SJCRH30 (cell line): Measurements from ENCODE around the gene ZFP28. TPM values are rescaled to one million over a fixed set of nuclear protein-coding genes. Genes with fewer than 3 reads are reported as not detected.

Experiments
- total RNA-seq: library from RNA; depleted of rRNA; stranded (reverse); fragments of >200 nt; shearing (Covaris generic); gene quantifications from 2 replicates; pipeline ENCODE4 v1.2.3, GENCODE V29; 2014; rRNA removed

Gene ZFP28
- total RNA-seq, 1 experiment from 2014 or later = 10.4 TPM

Other genes starting within 250 kb of the ZFP28 start
- gene ZSCAN5A, start 224.1 kb upstream of the ZFP28 start, total RNA-seq = 7.8 and 9.4 TPM in 2 replicates
- gene ZNF582, start 145.4 kb upstream of the ZFP28 start, total RNA-seq = 2.5 and 3.3 TPM in 2 replicates
- 4.0 and 6.4 TPM in 2 replicates for gene ZNF583, start 134.6 kb upstream of the ZFP28 start, total RNA-seq
- 8.7 and 10.3 TPM in 2 replicates for gene ZNF667, start 61.6 kb upstream of the ZFP28 start, total RNA-seq
- gene ZNF471, start 31.1 kb upstream of the ZFP28 start, total RNA-seq = 2.5 and 3.4 TPM in 2 replicates
- 6.1 and 7.2 TPM in 2 replicates for gene ZNF470, start 28.5 kb downstream of the ZFP28 start, total RNA-seq
- 11.1 and 11.4 TPM in 2 replicates for gene ZNF71, start 56.4 kb downstream of the ZFP28 start, total RNA-seq
- gene SMIM17, start 104.2 kb downstream of the ZFP28 start, total RNA-seq = 0.55 and 0.71 TPM in 2 replicates
- gene ZNF835, start 132.8 kb downstream of the ZFP28 start, total RNA-seq = 0.10 and 0.43 TPM in 2 replicates